Activated CD4-positive, alpha-beta T cell treated with anti-CD3 and anti-CD28 coated beads, Interleukin-2, Interleukin-6, amounts not matched to agents 100 ng/mL and 50 ng/mL, durations not matched to agents 16 hours and 8 hours (primary cell): ENCODE results near the gene FBXL4.
"Not testable (repeated sequence)": the region's sequence is repeated elsewhere in the genome, so short reads cannot be mapped to it uniquely, and the experiment has no call there.

Experiments used
- DNase-seq: peaks from one replicate; pipeline ENCODE4 v3.0.0-alpha.2; 2020

FBXL4 gene

DNA sequence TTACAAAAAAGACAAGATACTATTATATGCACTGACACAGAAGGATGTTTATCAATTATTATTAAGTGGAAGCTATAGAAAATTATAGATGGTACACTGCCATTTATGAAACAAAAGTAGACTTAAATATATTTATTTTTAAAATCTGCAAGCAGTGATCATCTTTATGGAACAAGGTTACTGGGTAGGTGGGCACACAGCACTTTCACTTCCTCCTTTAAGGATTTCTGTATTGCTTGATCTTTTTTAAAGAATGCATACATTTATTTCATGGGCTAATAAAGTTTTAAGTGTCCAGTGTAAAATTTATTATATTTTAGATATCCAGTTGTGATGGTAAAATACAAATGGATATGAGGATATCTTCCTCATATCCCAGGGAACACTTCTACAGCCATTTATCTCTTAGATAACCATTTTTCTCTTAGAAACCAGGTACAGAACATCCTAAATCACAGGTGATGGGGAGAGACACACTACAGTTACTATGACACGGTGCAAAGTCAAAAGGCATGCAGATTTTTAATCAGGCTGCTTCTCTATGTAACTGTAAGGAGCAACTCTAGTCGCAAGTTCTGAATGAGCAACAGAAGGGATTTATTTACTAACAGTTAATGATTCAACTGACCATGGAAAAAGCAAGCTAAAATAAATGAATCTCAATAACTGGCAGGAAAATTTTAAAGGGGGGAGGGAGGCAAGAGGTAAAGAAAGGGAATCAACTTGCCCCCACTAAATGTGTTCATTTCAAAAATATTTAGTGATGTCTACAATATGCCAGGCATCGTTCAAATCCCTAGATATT, 2.2 kb downstream of the FBXL4 start:
- no peak for DNase-seq

DNA sequence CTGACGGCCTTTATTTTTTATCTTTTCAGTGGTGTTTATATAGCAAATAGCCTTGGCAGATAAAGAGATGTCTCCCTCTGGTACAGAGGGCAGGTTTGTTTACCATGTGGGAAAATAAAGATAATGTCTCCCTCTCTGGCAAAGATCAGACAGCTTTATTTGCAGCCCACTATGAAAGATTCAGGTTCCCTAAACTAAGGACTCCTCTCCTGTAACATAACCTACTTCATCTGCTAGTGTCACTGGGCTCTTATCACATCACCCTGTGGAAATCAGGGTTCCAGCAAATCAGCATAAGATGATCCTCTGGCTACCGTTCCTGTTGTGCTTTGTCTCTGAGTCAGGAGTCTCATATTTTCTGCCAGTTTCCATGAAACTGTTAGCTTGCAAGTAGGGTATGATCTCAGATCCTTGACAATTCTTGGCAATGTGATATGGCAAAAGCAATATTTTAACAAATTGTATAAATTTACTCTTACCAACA, 3.1 kb downstream of the FBXL4 start:
- no peak for DNase-seq

DNA sequence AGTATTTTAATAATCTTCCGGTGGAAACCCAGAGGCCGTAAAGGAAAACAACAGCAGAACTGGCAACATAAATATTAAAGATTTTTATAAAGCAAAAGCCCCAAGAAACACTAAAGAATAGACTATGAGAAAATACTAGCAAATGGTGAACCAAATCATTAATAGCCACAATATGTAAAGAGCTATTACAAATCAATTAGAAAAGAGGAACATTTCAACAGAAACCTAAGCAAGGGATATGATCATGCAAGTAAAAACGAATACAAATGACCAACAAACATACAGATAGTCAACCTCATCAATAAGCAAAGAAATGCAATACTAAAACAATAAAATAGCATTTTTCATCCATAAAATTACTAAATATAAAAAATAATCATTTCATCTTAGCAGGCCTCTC, 3.6 kb downstream of the FBXL4 start:
- DNase-seq, result no peak

DNA sequence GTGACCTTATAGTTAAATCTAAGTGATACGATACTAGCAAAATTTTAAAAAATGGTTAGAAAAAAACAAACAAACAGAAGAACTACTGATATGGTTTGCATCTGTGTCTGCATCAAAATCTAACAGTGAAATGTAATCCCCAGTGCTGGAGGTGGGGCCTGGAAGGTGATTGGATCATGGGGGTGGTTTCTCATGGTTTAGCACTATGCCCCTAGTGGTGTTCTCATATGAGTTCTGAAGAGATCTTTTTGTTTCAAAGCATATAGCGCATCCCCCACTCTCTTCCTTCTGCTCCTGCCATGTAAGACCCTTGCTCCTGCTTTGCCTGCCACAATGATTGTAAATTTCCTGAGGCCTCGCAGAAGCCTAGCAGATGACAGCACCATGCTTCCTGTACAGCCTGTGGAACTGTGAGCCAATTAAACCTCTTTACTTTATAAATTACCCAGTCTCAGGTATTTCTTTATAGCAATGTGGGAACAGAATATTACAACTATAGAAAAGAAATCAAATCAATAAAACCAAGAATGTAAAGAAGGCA, 5.4 kb downstream of the FBXL4 start:
- DNase-seq, result no peak

DNA sequence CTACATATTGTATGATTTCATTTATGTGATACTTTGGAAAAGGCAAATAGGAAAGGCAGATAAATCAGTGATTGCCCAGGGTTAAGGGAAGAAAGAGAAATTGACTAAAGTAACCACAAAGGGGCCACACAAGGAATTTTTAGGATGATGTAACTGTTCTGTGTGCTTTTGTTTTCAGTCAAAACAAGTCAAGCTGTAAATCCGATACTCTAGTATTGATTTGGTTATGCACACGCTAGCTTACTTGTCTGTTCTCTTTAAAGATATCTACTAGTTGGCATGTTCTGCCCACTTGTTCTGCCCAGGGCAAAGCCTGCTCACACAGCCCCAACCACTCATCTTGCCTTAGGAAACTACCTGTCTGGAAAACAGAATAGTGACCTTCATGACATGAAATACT, 6.4 kb downstream of the FBXL4 start:
- DNase-seq, result peak; percentile 12

DNA sequence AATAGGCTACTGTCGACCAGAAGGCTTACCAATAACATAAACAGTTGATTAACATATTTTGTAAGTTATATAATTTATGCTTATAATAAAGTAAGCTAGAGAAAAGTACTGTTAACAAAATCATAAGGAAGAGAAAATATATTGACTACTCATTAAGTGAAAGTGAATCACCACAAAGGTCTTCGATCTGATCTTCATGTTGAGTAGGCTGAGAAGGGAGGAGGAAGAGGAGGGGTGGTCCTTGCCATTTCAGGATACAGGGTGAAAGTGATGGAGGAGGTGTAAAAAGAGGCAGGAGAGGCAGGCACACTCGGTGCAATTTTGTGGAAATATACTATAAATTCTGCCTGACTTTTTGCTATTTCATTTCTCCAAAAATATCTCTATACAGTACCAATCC, 10.4 kb downstream of the FBXL4 start:
- no peak for DNase-seq

DNA sequence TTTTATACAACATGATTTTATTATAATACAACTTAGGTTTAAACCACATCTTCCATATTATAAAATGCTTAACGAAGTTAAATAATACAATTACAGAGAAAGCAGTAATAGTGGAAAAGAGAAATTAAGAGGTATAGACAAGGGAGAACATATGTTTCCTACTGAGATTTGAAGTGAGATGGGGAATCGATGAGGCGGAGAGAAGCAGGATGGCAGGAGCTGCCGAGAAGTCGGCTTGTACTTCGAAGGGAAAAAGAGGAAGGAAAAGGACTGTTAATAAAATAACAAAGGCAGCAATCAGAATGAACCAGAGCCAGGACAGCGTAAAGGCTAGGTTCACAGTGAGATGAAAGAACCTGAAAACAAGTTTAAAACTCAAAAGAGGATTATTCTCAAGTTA, 15.4 kb downstream of the FBXL4 start:
- DNase-seq, result no peak

DNA sequence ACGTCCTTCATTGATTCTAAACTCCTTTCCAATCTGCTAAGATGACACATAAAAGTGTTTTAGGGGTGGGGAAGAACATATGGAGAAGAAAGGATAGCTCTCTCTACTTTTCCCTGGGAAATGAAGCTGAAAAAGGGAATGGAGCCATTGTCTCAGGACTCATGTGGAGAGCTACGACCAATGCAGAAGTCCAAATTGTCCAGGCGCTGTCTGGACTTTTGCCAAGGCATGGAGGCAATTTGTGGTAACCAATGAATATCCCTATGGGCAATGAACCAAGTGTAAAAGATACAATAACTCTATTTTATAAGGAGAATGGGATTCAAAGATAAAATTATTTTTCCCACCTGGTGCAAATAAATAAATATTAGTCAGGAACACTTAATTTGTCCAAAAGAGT, 16.1 kb downstream of the FBXL4 start:
- DNase-seq, result no peak

DNA sequence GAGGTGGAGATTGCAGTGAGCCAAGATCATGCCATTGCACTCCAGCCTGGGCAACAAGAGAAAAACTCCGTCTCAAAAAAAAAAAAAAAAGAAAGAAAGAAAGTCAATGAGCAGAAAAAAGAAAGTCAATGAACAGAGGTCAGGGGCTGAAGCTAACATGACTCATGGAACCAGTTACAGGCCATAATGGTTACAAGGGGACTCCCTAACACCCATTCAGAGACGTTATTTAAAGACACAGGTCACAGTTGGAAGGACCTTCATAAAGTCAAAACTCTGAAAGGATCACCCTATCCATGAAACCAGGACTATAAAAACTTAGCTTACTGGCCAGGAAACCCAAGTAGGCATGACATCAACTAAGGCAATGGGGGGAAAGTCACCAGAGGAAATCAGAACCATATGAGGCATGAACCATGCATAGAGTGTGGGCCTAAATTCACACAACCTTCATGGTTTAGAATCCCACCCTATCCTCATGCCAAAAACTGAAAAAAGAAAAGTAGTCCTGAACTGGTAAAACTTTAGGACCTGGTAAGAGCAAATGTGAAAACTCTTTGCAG, 18.2 kb downstream of the FBXL4 start:
- no peak for DNase-seq

DNA sequence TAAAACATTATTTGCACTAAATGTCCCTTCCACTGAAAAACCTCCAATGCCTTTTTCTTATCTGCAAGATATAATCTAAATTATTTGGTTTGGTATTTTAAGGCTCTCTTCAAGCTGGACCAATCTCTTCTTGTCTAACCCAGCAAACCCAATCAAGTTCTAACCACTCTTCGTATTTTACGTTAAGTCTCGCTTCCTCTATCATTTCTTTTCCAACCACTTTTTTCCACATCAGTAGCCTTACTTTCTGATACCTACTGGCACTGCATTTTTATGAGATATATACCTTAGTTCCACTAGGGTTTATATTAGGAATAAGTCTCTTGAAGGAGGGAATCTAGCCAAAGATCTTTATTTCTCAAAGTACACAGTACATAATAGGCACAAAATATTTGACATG, 19.1 kb downstream of the FBXL4 start:
- DNase-seq, result no peak

DNA sequence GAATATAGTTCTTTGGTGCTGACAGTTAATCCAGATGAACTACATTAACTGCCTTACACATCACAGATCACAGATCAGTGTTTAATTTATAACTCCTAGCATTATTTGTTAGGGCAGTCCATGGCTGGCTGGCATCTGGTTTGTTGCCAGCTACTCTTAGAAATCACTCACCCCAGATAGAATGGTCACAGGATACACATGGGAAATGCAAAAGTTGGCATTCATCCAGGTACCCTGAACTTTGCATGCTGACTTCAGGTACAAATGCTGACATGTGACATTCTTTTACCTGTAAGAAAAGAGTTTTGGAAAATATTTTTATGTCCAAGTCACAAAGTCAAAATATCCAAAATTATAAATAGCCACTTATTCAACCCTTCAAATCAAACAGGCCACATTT, 20.2 kb downstream of the FBXL4 start:
- no peak for DNase-seq

DNA sequence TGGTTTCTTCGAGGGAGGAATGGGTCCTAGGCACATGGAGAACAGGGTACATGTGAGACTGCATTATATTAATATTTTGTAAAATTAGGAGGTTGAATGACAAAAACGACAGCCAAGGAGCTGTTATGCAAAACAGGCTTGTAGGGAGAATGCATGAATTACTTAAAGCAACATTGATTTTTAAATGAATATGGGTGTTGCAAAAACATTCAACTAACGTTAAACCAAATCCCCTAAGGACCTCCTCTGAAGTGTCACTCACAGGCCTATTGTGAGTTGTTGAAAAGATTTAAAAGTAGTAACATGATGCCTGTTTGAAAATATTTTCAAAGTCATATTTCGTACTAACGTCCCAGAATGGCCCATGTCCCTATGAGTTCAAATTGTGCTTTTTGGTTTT, 21.9 kb downstream of the FBXL4 start:
- DNase-seq, result no peak

DNA sequence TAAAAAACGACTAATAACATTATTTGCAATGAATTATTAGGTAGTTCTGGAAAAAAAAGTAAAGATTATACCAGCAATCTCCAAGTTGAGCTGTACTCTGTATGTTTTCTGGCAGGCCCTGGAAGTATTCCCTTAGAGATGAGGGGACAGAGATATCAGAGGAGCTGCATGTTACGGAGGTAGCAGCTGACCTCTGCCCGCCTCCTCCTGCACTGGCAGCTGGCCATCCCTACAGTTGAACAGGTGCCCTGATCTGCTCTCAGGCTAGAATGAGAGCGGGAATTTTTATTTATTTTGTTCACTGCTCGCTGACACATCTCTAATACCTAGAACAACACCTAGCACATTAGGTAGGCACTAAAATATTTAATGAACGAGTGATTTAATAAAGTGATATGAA, 23.1 kb downstream of the FBXL4 start:
- DNase-seq, result no peak

DNA sequence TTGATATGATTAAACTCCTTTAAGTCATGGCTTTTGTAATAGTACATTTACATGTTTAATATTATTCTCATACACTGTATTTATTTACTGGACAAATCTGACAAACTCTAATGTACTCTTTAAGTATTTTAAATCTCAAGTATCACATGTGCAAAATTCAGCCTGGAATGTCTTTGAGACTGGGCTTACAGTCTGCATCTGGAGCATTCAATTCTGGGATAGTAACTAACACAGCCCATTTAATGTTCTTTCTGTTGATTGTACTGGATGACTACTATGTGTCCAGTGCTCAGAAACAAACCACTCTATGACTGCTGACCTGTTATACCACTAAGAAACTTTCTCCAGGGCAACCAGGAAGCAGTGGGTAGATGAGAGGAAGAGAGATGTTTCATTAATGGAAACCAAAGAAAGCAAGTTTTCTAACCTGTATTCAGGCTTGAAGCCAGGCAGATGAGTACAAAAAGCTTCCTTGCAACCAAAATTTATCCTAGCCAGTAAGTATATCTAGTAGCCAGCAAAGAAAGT, 26.8 kb downstream of the FBXL4 start:
- DNase-seq, result peak; percentile 16

DNA sequence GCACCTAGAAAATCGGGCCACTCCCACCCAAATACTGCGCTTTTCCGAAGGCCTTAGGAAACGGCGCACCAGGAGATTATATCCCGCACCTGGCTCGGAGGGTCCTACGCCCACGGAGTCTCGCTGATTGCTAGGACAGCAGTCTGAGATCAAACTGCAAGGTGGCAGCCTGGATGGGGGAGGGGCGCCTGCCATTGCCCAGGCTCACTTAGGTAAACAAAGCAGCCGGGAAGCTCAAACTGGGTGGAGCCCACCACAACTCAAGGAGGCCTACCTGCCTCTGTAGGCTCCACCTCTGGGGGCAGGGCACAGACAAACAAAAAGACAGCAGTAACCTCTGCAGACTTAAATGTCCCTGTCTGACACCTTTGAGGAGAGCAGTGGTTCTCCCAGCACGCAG, 36.8 kb downstream of the FBXL4 start:
- not testable (repeated sequence) for DNase-seq

DNA sequence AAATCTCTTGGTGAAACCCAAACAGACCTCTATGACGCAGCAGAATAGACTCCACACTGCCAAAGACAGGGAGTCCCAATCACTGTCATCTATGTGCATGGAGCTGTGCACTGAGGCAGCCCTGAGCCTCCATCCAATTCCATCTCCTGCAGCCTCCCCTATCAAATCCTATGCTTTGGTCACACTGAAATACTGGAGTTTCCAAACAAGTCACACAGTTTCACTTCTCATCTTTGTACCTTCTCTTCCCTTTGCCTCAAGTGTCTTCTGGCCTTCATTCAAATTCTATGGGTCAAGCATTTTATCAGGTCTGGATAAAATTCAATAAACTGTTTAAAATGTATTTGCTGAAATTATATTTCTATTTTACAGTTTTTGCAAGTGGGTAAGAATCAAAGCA, 38.5 kb downstream of the FBXL4 start:
- no peak for DNase-seq

DNA sequence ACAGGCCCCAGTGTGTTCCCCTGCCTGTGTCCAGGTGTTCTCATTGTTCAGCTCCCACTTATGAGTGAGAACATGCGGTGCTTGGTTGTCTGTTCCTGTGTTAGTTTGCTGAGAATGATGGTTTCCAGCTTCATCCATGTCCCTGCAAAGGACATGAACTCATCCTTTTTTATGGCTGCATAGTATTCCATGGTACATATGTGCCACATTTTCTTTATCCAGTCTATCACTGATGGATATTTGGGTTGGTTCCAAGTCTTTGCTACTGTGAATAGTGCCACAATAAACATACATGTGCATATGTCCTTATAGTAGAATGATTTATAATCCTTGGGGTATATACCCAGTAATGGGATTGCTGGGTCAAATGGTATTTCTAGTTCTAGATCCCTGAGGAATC, 41.4 kb downstream of the FBXL4 start:
- not testable (repeated sequence) for DNase-seq

DNA sequence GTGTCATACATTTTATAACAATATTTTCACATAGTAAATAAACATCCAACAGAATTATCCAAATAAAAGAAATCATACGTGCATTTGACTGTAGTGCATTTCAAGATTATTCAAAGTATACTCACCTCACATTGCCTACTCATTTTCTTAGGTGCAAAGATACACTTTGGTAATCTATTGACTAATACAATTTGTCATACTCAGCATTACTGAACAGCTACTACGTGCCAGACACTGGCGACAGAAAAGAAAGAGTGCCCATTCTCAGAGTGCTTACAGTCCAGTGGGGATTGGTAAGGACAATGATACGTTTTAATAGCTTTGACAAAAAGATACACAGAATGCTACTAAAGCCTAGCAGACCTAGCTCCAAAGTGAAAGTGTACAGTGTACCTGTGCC, 42.0 kb downstream of the FBXL4 start:
- DNase-seq, result no peak

DNA sequence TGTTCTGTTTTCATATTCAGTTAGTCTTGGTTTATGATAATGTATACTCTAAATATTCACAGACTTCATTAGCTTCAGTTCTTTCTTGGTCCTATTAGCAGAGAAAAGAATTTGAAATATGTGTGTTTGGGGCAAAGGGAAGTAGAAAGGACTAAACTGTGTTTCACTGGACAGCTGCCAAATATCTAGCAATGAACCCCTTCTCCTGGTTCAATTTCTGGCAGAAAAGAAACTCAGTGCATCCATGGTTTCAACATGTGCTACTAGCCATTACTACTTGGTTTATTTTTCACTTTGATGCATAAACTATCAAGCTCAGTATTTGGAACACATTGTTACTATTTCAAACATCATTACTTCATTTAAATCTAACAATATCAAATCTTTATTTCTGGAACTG, 43.6 kb downstream of the FBXL4 start:
- no peak for DNase-seq

DNA sequence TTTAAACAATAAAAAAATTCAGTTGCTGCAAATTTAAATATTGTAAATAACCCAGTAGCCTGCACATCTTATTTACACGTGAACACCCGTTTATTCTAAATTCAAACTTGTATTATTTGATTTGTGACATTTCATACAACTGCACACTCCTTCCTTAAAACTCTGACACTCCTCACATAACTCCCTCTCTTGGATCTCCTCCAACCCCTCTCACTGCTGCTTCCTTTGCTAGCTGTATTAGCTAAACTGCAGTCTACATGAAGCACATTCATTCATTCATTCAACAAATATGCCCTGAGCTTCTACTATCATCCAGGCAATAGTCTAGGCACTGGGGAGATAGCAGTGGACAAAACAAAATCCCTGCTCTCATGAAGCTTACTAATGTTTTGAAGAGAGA, 47.0 kb downstream of the FBXL4 start:
- DNase-seq, result no peak

DNA sequence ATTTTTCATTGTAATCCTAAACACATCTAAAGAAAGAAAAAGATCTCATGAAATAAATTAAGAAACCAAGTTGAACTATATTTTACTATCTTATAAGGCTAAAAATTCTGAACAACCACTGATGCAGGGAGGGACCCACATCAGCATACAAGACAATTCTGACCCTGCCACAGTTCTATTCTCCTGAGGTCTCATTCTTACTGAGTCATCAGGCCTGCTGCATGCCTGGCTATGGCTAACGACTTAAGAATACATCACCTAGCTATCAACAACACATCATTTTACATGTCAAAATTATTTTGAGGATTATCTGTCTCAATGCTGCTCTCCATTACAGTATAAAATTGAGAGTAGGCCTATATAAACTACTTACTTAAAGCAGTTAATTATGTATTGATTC, 52.9 kb downstream of the FBXL4 start:
- no peak for DNase-seq

DNA sequence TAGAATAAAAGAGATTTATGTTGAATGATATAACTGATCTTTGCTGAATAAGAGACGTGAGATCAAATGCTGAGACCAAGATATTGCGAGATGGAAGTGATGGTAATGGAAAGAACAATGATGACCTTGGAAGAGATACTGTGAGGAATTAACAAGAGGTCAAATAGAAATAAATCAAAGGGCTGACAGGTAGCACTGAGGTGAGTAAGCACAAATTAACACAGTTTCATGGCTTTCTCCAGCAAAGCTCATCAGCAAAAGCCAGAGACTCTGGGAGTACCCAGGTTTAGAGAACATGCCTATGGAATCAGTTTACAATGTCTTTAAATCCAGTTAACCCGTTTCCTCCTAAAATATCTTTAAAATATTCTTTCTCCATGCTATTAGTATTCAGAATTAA, 60.1 kb downstream of the FBXL4 start:
- DNase-seq, result no peak

DNA sequence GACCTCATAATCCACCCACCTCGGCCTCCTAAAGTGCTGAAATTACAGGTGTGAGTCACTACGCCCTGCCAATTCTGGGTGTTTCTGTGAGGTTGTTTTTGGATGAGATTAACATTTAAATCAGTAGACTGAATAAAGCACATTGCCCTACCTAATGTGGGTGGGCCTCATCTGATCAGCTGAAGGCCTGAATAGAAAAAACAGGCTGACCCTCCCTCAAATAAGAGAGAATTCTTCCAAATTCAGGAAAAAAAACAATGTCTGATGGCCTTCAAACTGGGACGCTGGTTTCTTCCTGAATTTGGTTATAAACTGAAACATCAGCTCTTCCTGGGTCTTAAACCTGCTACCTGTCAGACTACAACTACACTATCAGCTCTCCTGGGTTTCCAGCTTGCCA, 62.4 kb downstream of the FBXL4 start:
- no peak for DNase-seq

DNA sequence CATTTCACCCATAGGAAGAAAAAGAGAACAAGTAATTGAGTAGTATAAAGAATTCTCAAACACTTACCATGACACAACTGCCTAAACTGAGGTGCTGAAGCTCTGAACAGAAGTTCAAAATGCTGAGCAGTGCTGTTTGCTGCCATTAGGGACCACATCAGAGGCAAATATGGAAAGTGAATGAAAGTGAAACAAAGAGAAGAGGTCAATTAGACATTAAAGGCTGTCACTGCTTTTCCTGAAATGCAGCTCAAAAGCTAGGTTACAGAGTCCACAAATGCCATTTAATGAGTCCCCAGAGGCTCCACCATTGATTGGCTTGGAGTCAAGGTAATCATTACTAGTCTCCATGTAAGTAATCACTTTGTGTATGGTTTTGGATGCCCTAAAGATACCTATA, 67.3 kb downstream of the FBXL4 start:
- DNase-seq, result peak; percentile 1
